ENCODE data around the gene IL22RA1.

The IL22RA1 gene

DNA sequence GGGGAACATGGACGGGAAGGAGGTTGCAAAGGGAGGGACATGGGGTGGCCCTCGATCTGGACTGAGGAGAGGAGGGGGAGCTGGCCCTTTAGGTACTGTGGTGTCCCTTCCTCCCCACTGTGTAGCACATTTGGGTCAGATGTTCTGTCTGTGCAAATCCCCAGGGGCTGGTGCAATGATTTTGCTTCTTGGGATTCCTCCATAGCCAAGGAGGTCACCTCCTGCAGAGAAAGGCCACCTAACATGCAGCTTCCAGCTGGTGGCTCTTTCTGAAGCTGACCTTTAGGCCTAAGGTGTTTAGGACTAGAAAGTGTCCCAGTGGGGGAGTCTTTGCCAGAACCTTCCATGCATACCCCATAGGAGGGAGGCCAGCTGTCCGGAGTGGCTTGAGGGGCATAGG is 22.0 kb downstream of the IL22RA1 start:
- H3K36me3 Mint-ChIP-seq (ENCODE audit: low read depth) = no peaks in the 10 kb centered on the region
- H3K27me3 Mint-ChIP-seq = peaks cover 6% of the 10 kb centered on the region
- peaks cover 2% of the 10 kb centered on the region for H3K4me1 Mint-ChIP-seq (ENCODE audit: low read depth)
- no peak overlapping the region for H3K27ac Mint-ChIP-seq
- intact Hi-C loops (cut with micrococcal nuclease) = no loop called here
- no peak overlapping the region for H3K4me3 Mint-ChIP-seq
- no peaks in the 10 kb centered on the region for H3K9me3 Mint-ChIP-seq

DNA sequence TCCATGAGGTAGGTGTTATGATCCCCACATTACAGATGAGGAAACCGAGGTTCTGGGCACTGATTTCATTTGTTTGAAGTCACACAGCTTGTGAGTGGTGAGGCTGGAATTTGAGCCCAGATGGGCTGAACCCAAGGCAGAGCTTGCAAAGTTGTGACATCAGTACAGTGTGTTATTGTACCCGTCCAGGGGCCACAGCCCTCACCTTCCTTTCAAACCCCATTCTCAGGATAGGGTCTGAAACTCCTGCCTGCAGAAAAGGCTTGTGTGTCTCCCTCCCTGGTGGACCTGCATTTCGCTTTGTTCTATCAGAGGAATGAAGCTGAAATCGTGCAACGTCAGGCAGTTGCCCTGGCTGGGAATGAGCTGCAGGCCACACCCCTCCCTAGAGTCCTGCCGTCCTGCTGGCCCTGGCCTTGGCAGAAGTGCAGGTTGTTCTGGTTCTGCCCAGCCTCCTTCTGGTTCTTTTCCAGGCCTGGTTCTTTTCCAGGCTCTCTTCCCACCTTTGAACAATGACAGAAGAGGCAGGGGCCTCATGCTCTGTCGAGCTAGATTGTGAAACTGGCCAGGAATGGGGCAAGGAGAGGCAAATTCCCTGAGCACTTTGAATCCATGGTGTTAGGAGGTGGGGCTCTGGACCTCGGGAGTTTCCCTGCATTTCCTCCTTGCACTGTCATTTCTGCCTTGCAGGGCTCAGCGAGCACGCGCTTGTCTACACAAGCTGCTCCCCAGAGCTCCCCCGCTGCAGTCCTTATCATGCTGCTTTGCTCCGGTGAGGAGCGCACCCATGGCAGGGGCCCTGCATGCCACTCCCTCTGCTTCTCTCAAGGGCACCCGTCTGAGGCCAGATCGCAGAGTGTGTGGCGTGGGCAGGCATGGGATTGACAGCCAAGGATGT is 22.8 kb downstream of the IL22RA1 start:
- intact Hi-C loops (cut with micrococcal nuclease) = no loop called here
- Mint-ChIP-seq H3K27ac (no peak overlapping the region), H3K27me3 (peaks cover 8% of the 10 kb centered on the region), H3K36me3 (ENCODE audit: low read depth) (no peaks in the 10 kb centered on the region), H3K9me3 (no peaks in the 10 kb centered on the region), H3K4me3 (no peak overlapping the region), H3K4me1 (ENCODE audit: low read depth) (no peaks in the 10 kb centered on the region)

DNA sequence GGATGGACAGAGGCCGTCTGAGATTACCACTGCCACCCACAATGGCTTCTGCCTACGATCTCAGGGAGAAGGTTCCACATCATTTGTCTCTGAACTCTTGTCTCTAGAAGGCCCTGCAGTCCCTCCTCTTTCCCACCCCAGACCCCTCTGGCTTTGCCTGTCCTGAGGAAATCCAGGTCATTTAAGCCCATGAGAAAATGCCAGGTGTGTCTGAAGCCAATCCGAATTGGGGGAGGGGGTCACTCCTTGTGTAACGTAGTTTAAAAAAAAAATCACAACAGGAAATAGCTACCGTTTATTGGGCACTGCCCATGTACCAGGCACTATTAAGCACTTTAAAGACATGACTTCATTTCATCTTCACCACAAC is 23.5 kb downstream of the IL22RA1 start:
- Mint-ChIP-seq H3K4me1 (ENCODE audit: low read depth) (no peaks in the 10 kb centered on the region), H3K36me3 (ENCODE audit: low read depth) (no peaks in the 10 kb centered on the region), H3K27ac (no peak overlapping the region), H3K9me3 (no peaks in the 10 kb centered on the region), H3K27me3 (peaks cover 8% of the 10 kb centered on the region), H3K4me3 (no peak overlapping the region)
- intact Hi-C loops (cut with micrococcal nuclease) = no loop called here

DNA sequence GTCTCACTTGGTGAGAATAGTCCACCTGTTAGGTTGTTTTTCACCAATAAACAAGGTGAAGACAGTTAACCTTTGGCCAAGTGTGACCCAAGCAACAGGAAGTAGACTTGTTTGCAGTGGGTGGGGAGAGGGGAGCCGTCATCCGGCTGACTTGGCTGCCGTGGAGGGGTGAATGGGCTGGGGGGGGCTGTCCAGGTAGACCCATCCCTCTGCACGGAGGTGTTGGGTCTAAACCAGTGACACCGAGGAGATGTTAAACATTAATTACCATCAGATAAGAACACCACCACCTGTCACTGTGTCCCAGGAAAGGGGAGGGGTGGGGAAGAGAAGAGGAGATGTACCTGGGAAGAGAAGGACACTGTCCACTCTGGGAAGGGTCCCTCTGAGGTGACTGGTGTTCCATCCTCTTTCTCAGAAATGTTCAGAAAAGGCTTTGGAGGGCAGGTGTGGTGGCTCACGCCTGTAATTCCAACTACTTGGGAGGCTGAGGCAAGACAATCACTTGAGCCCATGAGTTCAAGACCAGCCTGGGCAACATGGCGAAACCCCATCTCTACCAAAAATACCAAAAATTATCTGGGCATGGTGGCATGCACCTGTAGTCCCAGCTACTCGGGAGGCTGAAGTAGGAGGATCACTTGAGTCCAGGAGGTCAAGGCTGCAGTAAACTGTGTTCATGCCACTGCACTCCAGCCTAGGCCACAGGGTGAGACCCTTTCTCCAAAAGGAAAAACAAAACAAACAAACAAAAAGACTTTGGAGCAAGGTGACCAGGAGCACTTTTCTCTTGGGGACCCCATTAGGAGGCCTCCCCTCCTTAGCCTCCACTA is 24.3 kb downstream of the IL22RA1 start:
- Mint-ChIP-seq H3K27ac (no peak overlapping the region), H3K9me3 (no peaks in the 10 kb centered on the region), H3K4me1 (ENCODE audit: low read depth) (no peaks in the 10 kb centered on the region), H3K27me3 (peaks cover 13% of the 10 kb centered on the region), H3K4me3 (no peak overlapping the region), H3K36me3 (ENCODE audit: low read depth) (no peaks in the 10 kb centered on the region)
- intact Hi-C loops (cut with micrococcal nuclease) = no loop called here

DNA sequence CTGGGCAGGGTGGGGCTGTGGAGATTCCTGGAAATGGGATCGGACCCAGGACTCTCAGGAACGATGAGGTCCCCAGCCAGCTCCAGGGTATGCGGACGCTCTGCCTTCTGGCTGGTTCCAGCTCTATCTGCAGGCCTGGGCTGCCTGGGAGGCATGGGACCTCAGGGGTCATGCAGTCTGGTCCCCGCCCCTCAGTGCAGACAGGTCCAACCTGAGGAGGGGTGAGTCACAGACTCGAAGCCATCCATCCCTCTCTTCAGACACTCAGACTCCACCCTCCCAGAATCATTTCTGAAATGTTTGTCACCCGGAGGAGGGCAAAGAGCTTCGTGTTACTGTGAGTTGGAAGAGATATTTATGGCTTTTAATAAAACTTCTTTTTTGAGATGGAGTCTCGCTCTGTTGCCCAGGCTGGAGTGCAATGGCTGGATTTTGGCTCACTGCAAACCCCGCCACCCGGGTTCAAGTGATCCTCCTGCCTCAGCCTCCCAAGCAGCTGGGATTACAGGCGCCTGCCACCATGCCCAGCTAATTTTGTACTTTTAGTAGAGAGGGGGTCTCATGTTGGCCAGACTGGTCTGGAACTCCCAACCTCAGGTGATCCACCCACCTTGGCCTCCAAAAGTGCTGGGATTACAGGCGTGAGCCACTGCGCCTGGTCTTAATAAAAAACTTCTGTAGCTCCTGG is 25.1 kb downstream of the IL22RA1 start:
- H3K27ac Mint-ChIP-seq = no peak overlapping the region
- no peaks in the 10 kb centered on the region for H3K9me3 Mint-ChIP-seq
- intact Hi-C loops (cut with micrococcal nuclease) = no loop called here
- H3K27me3 Mint-ChIP-seq = peaks cover 17% of the 10 kb centered on the region
- H3K4me3 Mint-ChIP-seq = no peak overlapping the region
- H3K4me1 Mint-ChIP-seq (ENCODE audit: low read depth) = no peaks in the 10 kb centered on the region
- H3K36me3 Mint-ChIP-seq (ENCODE audit: low read depth) = no peaks in the 10 kb centered on the region

DNA sequence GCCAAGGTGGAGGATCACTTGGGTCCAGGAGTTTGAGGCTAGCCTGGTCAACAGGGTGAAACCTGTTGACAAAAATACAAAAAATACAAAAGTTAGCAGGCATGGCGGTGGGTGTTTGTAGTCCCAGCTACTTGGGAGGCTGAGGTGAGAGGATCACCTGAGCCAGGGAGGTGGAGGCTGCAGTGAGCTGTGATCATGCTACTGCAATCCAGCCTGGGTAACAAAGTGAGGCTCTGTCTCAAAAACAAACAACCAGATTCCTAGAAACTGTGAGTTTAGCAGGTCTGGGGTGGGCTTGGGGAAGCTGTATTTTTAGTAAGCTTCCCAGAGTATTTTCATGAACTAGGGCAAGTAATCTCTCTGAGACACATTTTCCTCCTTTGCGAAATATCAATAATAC is 25.8 kb downstream of the IL22RA1 start:
- peaks cover 25% of the 10 kb centered on the region for H3K27me3 Mint-ChIP-seq
- H3K36me3 Mint-ChIP-seq (ENCODE audit: low read depth) = no peaks in the 10 kb centered on the region
- no peak overlapping the region for H3K4me3 Mint-ChIP-seq
- no peak overlapping the region for H3K27ac Mint-ChIP-seq
- H3K9me3 Mint-ChIP-seq = no peaks in the 10 kb centered on the region
- intact Hi-C loops (cut with micrococcal nuclease) = no loop called here
- H3K4me1 Mint-ChIP-seq (ENCODE audit: low read depth) = peaks cover 5% of the 10 kb centered on the region

DNA sequence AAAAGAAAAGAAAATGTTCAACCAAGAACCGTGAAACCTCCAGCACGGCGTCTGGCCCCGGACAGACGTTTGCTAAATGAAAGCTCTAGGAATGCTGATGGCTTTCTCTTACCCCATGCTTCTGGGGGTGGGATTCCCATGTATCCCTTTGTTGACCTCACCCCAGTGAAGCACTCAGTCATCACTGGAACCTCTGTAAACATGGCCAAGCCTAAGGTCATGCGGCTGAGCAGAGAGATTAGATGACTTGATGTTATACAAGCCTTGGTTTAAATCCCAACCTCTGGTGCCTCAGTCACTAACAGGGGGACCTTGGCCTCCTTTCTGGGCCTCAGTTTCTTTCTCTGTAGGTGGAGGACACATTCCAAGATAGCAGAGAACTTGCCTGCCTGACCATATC is 28.2 kb downstream of the IL22RA1 start:
- no peaks in the 10 kb centered on the region for H3K36me3 Mint-ChIP-seq (ENCODE audit: low read depth)
- H3K27ac Mint-ChIP-seq = no peak overlapping the region
- no peak overlapping the region for H3K4me3 Mint-ChIP-seq
- no peaks in the 10 kb centered on the region for H3K9me3 Mint-ChIP-seq
- intact Hi-C loops (cut with micrococcal nuclease) = no loop called here
- H3K4me1 Mint-ChIP-seq (ENCODE audit: low read depth) = peaks cover 9% of the 10 kb centered on the region
- H3K27me3 Mint-ChIP-seq = peaks cover 36% of the 10 kb centered on the region

DNA sequence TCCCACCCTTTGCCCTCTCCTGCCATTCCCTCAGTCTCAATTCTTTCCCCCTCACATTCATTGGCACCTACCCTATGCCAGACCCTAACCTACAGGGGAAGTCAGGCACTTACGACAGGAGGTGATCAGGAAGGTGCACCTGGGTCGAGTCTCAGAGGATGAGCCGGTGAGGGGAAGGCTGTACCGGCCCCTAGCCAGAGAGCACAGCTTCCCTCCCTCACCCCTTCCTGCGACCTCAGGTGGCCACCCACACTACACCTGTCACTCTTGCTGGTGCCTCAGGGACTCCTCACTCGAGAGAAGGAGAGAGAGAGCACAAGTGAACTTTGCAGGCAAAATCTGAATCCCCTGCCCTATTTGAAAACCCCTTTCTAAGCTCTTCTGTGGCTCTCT is 29.3 kb downstream of the IL22RA1 start:
- Mint-ChIP-seq H3K9me3 (no peaks in the 10 kb centered on the region), H3K27me3 (peaks cover 36% of the 10 kb centered on the region), H3K4me3 (no peak overlapping the region), H3K36me3 (ENCODE audit: low read depth) (no peaks in the 10 kb centered on the region), H3K4me1 (ENCODE audit: low read depth) (peaks cover 9% of the 10 kb centered on the region), H3K27ac (no peak overlapping the region)
- intact Hi-C loops (cut with micrococcal nuclease) = no loop called here

DNA sequence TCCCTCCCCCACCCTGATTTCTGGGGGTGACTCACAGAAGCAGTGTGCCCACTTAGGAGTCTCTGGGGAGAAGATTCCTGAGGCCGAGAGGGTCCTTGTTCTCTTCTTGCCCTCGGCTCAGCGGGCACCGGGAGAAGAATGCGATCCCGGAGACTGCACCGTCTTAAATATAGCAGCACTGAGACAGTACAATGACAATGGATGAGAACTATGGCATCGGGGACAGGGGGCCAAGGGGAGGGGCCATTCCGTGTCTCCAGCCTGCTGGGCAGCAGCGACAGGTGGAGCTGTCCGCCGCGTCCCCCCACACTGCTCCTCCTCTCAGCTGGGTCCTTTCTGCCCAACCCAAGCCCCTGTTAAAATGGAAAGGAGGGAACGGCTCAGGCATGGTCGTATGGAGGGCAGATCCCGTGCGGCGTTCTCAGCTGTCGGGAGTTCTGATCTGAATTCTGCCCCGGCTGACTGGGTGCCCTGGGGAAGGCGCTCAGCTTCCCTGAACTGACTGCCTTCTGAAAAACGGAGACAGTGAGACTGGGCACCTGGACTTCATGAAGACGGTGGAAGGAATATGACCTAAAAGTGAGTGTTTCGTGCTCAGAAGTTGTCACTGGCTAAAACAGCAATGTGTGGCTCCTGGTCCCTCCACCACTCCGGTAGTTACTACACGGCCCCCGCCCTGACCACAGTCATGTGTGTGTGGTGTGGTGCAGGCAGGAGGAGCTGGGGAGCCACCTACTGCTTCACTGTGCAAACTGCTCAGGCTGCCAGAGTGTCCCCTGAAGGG is 30.8 kb downstream of the IL22RA1 start, which contains the start of gene MYOM3:
TSS of gene MYOM3 (minus strand) at position 140 of the 784 bp plus-strand sequence. CDS start 3,499 bp downstream, outside the sequence.
- Mint-ChIP-seq H3K27ac (no peak within 1 kb of the TSS), H3K27me3 (peaks cover 34% of the 10 kb centered on the region), H3K36me3 (ENCODE audit: low read depth) (no peaks in the 10 kb centered on the region), H3K9me3 (no peaks in the 10 kb centered on the region), H3K4me3 (no peak within 1 kb of the TSS), H3K4me1 (ENCODE audit: low read depth) (peaks cover 9% of the 10 kb centered on the region)
- intact Hi-C loops (cut with micrococcal nuclease) = no loop called here

DNA sequence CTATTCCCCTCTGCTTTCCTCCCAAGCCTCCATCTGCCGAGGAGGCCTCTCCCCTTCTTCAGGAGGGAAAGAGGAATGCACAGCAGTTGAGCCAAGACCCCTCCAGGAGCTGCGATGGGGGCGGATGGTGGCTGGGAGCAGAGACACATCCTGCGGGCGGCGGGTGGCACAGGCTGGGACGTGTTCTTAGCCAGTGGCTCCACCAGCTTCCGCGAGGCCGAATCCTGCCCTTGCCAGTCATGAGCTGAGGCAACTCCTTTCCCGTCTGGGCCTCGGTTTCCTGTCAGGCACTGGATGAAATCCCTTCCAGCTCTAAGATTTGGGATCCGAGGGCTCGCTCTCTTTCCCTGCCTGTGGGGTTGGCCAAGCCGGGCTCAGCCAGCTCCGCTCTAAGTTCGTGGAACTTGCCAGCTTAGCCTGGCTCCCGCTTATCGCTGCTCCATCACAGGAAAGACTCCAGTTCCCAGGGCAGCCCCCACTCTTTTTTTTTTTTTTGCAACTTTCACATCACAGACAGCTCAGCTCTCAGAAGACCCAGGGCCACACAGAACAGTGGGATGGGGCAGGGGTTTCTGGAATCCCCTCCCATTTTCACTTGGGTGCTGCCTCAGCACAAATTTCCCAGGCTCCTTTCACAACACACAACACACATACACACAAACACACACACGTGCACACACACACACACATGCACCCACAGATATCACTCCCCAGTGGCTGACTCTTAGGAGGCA is 31.5 kb downstream of the IL22RA1 start:
- no peak overlapping the region for H3K27ac Mint-ChIP-seq
- H3K4me3 Mint-ChIP-seq = no peak overlapping the region
- peaks cover 34% of the 10 kb centered on the region for H3K27me3 Mint-ChIP-seq
- H3K36me3 Mint-ChIP-seq (ENCODE audit: low read depth) = no peaks in the 10 kb centered on the region
- H3K9me3 Mint-ChIP-seq = no peaks in the 10 kb centered on the region
- peaks cover 9% of the 10 kb centered on the region for H3K4me1 Mint-ChIP-seq (ENCODE audit: low read depth)
- intact Hi-C loops (cut with micrococcal nuclease) = no loop called here

DNA sequence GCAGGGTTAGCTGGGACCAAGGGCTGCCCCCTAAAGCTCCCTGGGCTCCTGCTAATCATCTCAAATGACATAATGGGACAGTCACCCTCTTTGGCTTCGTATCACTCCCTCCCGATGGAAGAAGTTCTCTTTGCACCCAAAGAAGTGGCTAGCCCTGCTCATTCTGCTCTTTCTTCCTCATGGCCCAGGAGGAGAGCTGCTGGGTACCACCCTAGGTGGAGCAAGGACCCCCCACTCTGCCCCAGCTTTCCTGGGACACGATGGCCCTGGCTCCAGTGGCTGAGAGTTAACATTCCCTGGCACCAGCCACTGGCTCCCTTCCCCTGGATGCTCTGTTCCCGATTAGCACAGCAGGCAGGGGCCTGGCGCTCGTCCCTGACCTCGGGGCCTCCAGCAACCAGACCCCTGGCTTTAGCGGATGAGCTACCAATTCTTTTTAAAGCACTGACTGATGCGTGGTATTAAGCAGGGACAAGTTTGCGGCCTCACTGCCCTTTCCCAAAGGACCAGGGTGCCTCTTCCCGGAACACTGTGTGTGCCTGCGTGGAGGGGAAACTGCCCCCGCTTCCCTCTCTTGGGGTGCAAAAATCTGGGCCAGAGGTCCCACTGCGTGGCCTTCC is 32.2 kb downstream of the IL22RA1 start:
- Mint-ChIP-seq H3K27ac (no peak overlapping the region), H3K4me3 (no peak overlapping the region), H3K9me3 (no peaks in the 10 kb centered on the region), H3K4me1 (ENCODE audit: low read depth) (peaks cover 9% of the 10 kb centered on the region), H3K36me3 (ENCODE audit: low read depth) (no peaks in the 10 kb centered on the region), H3K27me3 (peaks cover 31% of the 10 kb centered on the region)
- intact Hi-C loops (cut with micrococcal nuclease) = no loop called here

DNA sequence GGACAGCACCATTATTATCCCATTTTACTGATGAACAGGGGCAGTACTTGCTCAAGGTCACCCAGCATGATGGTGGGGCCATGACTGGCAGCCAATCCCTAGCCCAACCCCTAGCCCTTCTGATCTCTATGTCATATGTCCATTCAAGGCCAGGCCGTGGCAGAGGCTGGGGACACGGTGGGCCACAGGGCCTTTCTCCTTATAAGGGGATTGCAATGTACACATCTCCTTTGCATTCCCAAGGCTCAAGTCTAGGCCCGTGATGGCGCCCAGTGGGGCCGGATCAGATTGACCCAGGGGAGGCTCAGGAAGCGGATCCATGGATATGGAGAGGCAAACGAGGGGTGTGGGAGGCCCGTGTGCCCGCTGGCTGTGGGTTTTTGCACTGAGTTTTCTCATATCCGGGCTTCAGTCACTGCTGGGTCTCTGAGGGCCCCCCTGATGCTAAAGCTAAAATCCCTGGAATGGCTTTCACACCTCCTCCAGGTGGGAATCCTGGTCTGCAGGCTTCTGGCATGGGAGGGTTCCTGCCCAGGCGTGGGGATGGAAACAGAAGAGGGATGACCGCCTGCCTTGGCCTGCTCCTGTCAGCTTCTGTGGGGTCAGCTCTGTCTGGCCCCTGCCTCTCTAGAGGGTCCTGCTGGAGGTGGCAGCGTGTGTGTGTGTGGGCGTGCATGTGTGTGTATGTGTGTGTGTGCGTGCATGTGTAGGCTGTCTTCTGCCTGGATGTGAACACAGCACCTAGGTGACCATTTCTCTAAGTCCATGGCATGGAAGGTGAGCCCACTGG is 33.1 kb downstream of the IL22RA1 start:
- no peak overlapping the region for H3K27ac Mint-ChIP-seq
- no peak overlapping the region for H3K4me3 Mint-ChIP-seq
- peaks cover 9% of the 10 kb centered on the region for H3K4me1 Mint-ChIP-seq (ENCODE audit: low read depth)
- peaks cover 29% of the 10 kb centered on the region for H3K27me3 Mint-ChIP-seq
- H3K36me3 Mint-ChIP-seq (ENCODE audit: low read depth) = no peaks in the 10 kb centered on the region
- H3K9me3 Mint-ChIP-seq = no peaks in the 10 kb centered on the region
- intact Hi-C loops (cut with micrococcal nuclease) = no loop called here

All from dendritic cell treated with granulocyte-macrophage colony-stimulating factor and Interleukin-4, amounts not matched to agents 40 ng/mL and 50 ng/mL, for 4 days (primary cell).